ENCODE results near the gene ALPG.
"Not testable (repeated sequence)": the region's sequence is repeated elsewhere in the genome, so short reads cannot be mapped to it uniquely, and the experiment has no call there.

ALPG gene

DNA sequence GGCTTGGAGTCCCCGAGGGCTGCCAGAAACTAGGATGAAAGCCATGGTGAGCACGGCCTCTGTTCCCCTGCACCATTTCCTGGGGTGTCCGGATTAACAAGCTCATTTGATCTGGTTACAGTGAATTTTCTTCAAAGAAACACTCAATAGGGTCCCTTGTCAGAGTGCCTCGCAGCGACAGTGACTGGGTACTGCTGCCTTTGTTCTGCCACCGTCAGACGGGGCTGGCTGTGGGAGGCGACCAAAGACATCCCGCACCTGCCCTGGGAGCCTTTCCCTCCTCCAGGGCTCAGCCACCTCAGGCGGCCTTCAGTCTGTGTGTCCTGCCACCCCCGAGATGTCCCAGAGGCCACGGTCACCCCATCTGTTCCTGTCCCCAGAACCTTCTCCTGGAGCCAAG is 36.6 kb upstream of the ALPG start:
- not testable (repeated sequence) for H3K9me3 Mint-ChIP-seq; H3K4me3 Mint-ChIP-seq; H3K27ac Mint-ChIP-seq; H3K36me3 Mint-ChIP-seq (ENCODE audit: low read depth); H3K4me1 Mint-ChIP-seq (ENCODE audit: low read depth); H3K27me3 Mint-ChIP-seq

DNA sequence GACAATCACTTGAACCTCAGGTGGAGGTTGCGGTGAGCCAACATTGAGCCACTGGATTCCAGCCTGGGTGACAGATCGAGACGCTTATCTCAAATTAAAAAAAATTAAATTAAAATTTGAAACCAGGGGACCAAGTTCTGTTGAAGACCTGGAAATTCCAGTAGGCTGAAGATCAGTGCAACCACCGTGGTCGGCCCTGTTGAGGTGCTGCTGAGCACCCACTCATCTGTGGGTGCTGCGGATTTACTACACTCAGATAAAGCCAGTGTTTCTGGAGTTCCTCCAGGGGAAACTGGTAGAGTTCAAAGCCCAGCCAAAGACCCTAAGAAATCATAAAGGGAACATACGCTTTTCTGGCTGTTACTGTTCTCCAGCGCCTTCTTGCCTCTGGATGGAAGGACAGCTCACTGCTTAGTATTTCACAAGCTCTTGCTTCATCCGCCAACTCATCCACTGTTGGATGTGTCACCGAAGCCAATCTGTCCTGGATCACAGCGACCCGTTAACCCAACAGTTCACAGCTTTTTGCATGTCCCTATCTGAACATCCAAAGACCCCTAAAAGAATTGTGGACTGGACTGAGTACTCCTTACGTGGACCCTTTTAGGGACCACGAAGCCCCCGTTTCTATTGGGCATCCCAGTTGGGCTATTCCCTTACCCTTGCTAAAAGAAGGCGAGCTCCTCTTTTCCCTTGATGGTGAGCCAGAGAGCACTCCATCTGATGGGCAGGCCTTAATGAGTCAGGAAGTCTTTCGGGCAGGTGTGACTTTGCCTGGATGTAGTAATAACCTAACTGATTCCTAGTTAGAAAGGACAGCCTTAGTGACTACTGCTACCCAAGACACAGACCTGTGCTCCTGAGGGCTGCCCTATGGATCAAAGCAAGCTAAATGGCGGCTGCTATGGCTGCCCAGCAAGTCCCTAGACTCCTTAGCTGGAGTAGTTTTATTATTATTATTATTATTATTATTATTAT is 34.1 kb upstream of the ALPG start:
- H3K27me3 Mint-ChIP-seq: no peaks in the 10 kb centered on the region
- H3K27ac Mint-ChIP-seq: no peak overlapping the region
- no peaks in the 10 kb centered on the region for H3K4me1 Mint-ChIP-seq (ENCODE audit: low read depth)
- H3K9me3 Mint-ChIP-seq: no peaks in the 10 kb centered on the region
- H3K4me3 Mint-ChIP-seq: no peak overlapping the region
- H3K36me3 Mint-ChIP-seq (ENCODE audit: low read depth): no peaks in the 10 kb centered on the region

DNA sequence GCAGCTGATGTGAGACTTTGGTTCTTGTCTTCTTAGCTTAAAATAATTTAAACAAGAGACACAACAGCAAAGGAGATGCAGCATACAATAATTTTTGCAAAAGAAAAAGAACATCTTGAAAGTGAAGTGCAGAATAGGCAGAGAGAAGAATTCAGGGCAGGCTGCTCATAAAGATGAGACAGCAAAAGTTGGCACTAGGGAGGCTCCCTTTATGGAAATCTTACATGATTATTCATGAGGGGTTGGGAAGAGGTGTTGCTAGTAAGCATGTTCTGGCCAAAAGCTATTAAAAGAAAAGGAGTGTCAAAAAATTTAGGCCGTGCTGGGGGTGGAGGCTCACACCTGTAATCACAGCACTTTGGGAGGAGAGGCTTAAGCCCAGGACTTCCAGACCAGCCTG is 32.3 kb upstream of the ALPG start:
- no peaks in the 10 kb centered on the region for H3K27me3 Mint-ChIP-seq
- no peak overlapping the region for H3K4me3 Mint-ChIP-seq
- no peaks in the 10 kb centered on the region for H3K9me3 Mint-ChIP-seq
- H3K4me1 Mint-ChIP-seq (ENCODE audit: low read depth): no peaks in the 10 kb centered on the region
- no peaks in the 10 kb centered on the region for H3K36me3 Mint-ChIP-seq (ENCODE audit: low read depth)
- H3K27ac Mint-ChIP-seq: no peak overlapping the region

DNA sequence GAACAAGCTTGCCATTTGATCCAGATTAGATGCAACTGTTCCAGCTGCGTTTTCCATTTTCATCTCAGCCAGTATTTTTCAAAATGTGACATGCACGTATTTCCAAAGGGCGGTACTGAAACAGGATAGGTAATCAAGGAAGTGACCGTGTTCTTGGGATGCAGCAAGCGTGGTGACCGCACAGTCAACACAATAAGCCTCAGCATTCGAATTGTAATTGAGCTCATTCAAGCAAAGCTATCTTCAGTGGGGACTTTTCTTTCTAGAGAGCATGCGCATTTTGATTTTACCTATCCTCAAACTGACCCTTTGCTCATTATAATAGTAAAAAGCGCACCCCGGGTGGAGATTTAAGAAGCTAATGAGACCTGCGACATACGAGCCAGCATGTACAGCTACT is 31.5 kb upstream of the ALPG start:
- no peaks in the 10 kb centered on the region for H3K27me3 Mint-ChIP-seq
- no peaks in the 10 kb centered on the region for H3K4me1 Mint-ChIP-seq (ENCODE audit: low read depth)
- H3K4me3 Mint-ChIP-seq: no peak overlapping the region
- no peak overlapping the region for H3K27ac Mint-ChIP-seq
- H3K9me3 Mint-ChIP-seq: no peaks in the 10 kb centered on the region
- no peaks in the 10 kb centered on the region for H3K36me3 Mint-ChIP-seq (ENCODE audit: low read depth)

DNA sequence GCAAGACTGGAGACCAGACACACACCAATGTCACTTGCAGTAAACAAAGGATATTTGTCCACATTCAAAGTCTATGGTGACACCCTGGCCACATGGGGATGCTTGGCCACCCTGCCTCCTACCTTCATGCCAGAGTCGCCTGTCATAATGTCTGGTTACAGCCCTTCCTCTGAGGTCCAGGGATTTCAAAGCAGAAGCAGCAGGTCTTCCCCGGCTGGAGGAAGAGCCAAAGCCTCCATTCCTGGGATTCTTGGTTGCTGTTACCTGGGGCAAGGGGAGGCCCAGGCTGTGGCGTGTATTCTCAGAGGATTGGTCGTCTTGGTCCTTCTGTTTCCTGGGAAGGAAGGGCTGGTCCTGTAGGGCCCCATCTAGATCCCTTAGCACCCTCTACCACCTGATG is 30.4 kb upstream of the ALPG start:
- H3K36me3 Mint-ChIP-seq (ENCODE audit: low read depth): no peaks in the 10 kb centered on the region
- H3K4me1 Mint-ChIP-seq (ENCODE audit: low read depth): no peaks in the 10 kb centered on the region
- H3K4me3 Mint-ChIP-seq: no peak overlapping the region
- no peaks in the 10 kb centered on the region for H3K27me3 Mint-ChIP-seq
- H3K27ac Mint-ChIP-seq: no peak overlapping the region
- H3K9me3 Mint-ChIP-seq: no peaks in the 10 kb centered on the region

DNA sequence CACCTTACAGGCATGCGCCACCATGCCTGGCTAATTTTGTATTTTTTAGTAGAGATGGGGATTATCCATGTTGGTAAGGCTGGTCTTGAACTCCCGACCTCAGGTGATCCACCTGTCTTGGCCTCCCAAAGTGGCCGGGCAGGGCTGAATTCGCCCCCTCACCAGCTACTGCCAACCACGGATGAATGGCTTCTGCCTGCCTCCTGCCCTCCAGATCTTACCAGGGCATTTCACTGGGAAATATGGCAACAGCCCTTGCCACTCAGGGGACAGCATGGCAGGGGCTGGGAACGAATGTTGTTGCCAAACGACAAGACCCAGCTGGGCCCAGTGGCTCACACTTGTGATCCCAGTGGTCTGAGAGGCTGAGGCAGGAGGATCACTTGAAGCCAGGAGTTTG is 29.9 kb upstream of the ALPG start:
- Mint-ChIP-seq H3K4me1 (ENCODE audit: low read depth) (no peaks in the 10 kb centered on the region), H3K36me3 (ENCODE audit: low read depth) (no peaks in the 10 kb centered on the region), H3K9me3 (no peaks in the 10 kb centered on the region), H3K27me3 (no peaks in the 10 kb centered on the region), H3K27ac (no peak overlapping the region), H3K4me3 (no peak overlapping the region)

DNA sequence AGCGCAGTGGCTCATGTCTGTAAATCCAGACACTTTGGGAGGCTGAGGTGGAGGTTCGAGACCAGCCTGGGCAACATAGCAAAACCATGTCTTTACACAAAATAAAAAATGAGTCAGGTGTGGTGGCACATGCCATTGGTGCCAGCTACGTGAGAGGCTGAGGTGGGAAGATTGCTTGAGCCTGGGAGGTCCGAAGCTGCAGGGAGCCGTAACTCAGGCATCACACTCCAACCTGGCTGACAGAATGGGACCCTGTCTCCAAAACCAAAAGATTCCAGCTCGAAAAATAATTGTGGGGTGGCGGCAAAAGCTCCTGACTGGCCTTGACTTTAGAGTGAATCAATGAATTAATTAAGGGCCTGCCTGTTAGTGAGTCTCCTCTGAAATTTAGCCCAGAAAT is 29.3 kb upstream of the ALPG start:
- no peak overlapping the region for H3K27ac Mint-ChIP-seq
- no peaks in the 10 kb centered on the region for H3K9me3 Mint-ChIP-seq
- no peaks in the 10 kb centered on the region for H3K27me3 Mint-ChIP-seq
- no peaks in the 10 kb centered on the region for H3K36me3 Mint-ChIP-seq (ENCODE audit: low read depth)
- no peaks in the 10 kb centered on the region for H3K4me1 Mint-ChIP-seq (ENCODE audit: low read depth)
- no peak overlapping the region for H3K4me3 Mint-ChIP-seq

DNA sequence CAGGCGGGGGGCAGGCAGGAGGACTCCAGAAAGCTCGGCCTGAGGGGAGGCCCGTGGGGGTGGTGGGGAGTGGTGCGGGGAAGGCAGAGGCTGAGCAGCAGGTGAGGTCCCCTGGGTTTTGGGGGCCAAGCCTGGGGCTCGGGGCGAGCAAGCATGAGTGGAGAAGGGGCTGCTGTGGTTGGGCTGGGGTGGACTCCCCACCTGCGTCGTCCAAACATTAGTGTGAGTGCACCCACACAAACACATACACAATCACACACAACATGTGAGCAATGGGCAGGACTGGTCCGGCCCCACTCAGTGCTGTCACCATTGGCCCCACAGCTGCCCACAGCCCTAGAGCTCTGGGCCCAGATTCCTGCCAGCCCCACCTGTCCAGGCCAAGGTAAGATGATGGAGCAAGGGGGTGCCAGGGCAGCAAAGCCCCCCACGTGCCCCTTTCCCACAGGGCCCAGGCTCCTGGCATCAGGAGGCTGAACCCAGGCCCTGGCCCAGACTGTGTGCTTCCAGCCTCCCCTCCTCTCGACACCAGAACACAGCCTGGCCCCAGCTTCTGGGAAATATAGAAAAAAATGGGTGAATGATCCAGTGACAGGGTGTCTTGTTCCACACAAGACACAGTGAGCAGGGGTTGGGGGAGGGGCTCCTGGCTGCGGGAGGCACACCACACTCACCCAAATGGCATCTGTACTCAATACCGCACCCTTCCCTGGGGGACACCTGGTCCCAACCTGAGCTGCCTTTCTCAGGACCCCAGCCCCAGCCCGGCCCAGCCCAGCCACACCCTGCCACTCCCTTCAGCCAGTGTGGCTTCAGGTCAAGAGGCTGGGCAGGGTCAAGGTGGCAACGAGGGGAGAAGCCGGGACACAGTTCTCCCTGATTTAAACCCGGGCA is 28.6 kb upstream of the ALPG start:
- Mint-ChIP-seq H3K27ac (no peak overlapping the region), H3K27me3 (no peaks in the 10 kb centered on the region), H3K36me3 (ENCODE audit: low read depth) (no peaks in the 10 kb centered on the region), H3K4me1 (ENCODE audit: low read depth) (no peaks in the 10 kb centered on the region), H3K9me3 (no peaks in the 10 kb centered on the region), H3K4me3 (no peak overlapping the region)

DNA sequence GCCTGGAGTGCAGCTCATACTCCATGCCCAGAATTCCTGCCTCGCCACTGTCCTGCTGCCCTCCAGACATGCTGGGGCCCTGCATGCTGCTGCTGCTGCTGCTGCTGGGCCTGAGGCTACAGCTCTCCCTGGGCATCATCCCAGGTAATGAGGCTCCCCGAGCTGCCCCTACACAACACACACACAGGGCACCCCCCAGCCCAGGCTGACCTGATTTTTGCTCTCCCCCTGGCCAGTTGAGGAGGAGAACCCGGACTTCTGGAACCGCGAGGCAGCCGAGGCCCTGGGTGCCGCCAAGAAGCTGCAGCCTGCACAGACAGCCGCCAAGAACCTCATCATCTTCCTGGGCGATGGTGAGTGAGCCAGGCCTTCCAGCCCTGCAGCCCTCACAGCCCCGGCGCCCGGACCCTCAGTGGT is 27.9 kb upstream of the ALPG start, which contains the start of gene ALPP:
Gene ALPP (plus strand): TSS at position 17 of the 417 bp plus-strand sequence. CDS start 52 bp downstream, at position 69.
- H3K27ac Mint-ChIP-seq; H3K36me3 Mint-ChIP-seq (ENCODE audit: low read depth); H3K4me1 Mint-ChIP-seq (ENCODE audit: low read depth); H3K9me3 Mint-ChIP-seq; H3K4me3 Mint-ChIP-seq; H3K27me3 Mint-ChIP-seq: not testable (repeated sequence)

DNA sequence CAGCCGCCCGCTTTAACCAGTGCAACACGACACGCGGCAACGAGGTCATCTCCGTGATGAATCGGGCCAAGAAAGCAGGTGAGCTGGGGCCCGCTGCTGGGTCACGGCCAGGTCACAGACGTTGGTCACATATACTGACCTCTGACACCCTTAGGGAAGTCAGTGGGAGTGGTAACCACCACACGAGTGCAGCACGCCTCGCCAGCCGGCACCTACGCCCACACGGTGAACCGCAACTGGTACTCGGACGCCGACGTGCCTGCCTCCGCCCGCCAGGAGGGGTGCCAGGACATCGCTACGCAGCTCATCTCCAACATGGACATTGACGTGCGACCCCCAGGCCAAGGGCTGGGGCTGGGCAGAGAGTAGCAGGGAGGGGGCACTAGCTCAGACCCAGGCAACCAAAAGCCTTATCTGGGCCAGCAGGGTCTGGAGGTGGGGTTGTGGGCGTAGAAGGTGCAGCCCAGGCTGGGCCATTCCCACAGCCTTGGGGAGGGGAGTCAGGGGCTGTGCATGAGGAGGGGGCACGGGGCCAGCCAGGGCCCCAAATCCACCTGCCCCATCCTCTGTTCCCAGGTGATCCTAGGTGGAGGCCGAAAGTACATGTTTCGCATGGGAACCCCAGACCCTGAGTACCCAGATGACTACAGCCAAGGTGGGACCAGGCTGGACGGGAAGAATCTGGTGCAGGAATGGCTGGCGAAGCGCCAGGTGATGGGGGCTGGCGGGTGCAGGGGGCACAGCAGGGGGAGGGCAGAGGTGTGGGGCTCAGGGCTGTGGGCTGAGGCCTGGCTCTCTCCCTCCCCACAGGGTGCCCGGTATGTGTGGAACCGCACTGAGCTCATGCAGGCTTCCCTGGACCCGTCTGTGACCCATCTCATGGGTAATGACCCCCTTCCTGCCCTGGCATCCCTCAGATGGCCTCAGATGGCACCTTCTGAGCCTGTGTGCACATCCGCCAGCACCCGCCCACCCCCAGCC is 26.7 kb upstream of the ALPG start:
- H3K27me3 Mint-ChIP-seq; H3K36me3 Mint-ChIP-seq (ENCODE audit: low read depth); H3K4me3 Mint-ChIP-seq; H3K4me1 Mint-ChIP-seq (ENCODE audit: low read depth); H3K9me3 Mint-ChIP-seq; H3K27ac Mint-ChIP-seq: not testable (repeated sequence)

DNA sequence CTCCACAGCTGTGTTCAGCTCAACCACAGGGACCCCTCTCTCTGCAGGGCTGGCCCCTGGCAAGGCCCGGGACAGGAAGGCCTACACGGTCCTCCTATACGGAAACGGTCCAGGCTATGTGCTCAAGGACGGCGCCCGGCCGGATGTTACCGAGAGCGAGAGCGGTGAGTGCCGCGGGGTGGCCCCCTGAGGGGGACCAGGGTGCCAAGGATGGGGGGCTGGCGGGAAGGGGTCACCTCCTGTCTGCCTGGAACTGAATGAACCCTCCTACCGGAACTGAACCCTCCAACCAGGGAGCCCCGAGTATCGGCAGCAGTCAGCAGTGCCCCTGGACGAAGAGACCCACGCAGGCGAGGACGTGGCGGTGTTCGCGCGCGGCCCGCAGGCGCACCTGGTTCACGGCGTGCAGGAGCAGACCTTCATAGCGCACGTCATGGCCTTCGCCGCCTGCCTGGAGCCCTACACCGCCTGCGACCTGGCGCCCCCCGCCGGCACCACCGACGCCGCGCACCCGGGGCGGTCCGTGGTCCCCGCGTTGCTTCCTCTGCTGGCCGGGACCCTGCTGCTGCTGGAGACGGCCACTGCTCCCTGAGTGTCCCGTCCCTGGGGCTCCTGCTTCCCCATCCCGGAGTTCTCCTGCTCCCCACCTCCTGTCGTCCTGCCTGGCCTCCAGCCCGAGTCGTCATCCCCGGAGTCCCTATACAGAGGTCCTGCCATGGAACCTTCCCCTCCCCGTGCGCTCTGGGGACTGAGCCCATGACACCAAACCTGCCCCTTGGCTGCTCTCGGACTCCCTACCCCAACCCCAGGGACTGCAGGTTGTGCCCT is 25.2 kb upstream of the ALPG start:
- H3K4me1 Mint-ChIP-seq (ENCODE audit: low read depth); H3K4me3 Mint-ChIP-seq; H3K9me3 Mint-ChIP-seq; H3K27ac Mint-ChIP-seq; H3K36me3 Mint-ChIP-seq (ENCODE audit: low read depth): not testable (repeated sequence)
- peaks cover 23% of the 10 kb centered on the region for H3K27me3 Mint-ChIP-seq

DNA sequence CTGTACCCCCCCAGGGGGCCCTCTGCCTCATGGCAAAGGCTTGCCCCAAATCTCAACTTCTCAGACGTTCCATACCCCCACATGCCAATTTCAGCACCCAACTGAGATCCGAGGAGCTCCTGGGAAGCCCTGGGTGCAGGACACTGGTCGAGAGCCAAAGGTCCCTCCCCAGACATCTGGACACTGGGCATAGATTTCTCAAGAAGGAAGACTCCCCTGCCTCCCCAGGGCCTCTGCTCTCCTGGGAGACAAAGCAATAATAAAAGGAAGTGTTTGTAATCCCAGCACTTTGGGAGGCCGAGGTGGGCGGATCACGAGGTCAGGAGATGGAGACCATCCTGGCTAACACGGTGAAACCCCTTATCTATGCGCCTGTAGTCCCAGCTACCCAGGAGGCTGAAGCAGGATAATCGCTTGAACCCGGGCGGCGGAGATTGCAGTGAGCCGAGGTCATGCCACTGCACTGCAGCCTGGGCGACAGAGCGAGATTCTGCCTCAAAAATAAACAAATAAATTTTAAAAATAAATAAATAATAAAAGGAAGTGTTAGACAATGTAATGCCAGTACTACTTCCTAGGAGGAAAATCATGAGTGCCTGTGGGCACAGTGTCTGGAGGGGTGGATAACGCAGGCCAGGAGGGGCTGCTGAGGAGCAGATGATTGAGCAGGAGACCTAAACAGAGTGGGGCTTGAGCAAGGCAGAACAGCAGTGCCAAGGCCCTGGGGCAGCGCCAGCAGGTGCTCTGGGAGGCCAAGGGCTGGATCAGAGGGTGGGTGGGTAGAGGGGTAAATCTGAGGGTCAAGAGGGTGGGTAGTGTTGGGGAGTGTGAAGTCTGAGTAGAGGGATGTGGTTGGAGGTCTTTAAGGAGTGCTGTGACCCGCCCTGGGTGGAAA is 24.1 kb upstream of the ALPG start:
- Mint-ChIP-seq H3K27me3 (peaks cover 25% of the 10 kb centered on the region), H3K36me3 (ENCODE audit: low read depth) (no peaks in the 10 kb centered on the region), H3K9me3 (no peaks in the 10 kb centered on the region), H3K27ac (no peak overlapping the region), H3K4me1 (ENCODE audit: low read depth) (no peaks in the 10 kb centered on the region), H3K4me3 (no peak overlapping the region)

DNA sequence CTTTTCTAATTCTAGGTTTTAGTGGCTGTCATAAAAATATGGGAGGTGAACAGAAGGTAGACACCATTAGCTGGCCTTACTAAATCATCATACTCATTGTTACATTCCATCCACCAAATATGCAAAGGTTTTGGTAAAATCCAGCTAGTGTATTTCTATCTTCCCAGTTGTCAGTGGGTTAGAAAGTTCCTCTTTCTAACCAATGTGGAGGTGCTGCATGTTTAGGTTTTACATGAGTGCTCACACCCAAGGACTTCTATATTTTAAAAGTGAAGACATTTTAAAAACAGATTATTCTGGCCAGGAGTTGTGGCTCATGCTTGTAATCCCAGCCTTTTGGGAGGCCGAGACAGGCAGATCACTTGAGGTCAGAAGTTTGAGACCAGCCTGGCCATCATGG is 22.2 kb upstream of the ALPG start:
- no peak overlapping the region for H3K27ac Mint-ChIP-seq
- peaks cover 30% of the 10 kb centered on the region for H3K27me3 Mint-ChIP-seq
- no peak overlapping the region for H3K4me3 Mint-ChIP-seq
- no peaks in the 10 kb centered on the region for H3K36me3 Mint-ChIP-seq (ENCODE audit: low read depth)
- H3K4me1 Mint-ChIP-seq (ENCODE audit: low read depth): no peaks in the 10 kb centered on the region
- H3K9me3 Mint-ChIP-seq: no peaks in the 10 kb centered on the region

Data from stimulated activated naive CD8-positive, alpha-beta T cell treated with anti-CD3 and anti-CD28 coated beads, Interleukin-15, Interleukin-2, amounts not matched to agents 100 ng/mL and 50 ng/mL, for 24 hours (primary cell).